Heart left ventricle (tissue), 16 donors: ENCODE data around the gene COQ5. TPM values are rescaled to one million over a fixed set of nuclear protein-coding genes. Genes with fewer than 3 reads are reported as not detected.
A peak's percentile ranks its signal among the peaks of the same experiment; 100 is the strongest.

Source experiments
- ATAC-seq, 4 donors: fragments of 200-7000 bp; cut with Tn5 transposase; one replicate each; pipeline ENCODE4 v1.9.1; 2020 to 2022; ENCODE audit warnings: moderate library complexity in 4 of 4, mild to moderate bottlenecking in 3 of 4, moderate number of reproducible peaks in 1 of 4
- DNase-seq, 5 donors: peaks; one replicate each; pipeline ENCODE4 v3.0.0-alpha.2; 2020
- H3K27ac ChIP-seq, 12 donors: fragments of 200-600 bp; sonication (generic) in 4 of 12; one replicate each; pipeline versions ENCODE4 v1.5.0 to v1.8.0; 2016 to 2022; ENCODE audit warnings: mild to moderate bottlenecking in 2 of 12
- H3K27me3 ChIP-seq, 9 donors: fragments of 200-600 bp; sonication (generic) in 2 of 9; one replicate each; pipeline versions ENCODE4 v1.5.1 to v1.8.0; 2016 to 2022; ENCODE audit warnings: mild to moderate bottlenecking in 3 of 9
- H3K36me3 ChIP-seq, 9 donors: fragments of 200-600 bp; sonication (generic) in 2 of 9; one replicate each; pipeline versions ENCODE4 v1.5.0 to v1.8.0; 2018 to 2022; ENCODE audit warnings: mild to moderate bottlenecking in 2 of 9
- H3K4me1 ChIP-seq, 12 donors: fragments of 200-600 bp; sonication (generic) in 4 of 12; one replicate each; pipeline versions ENCODE4 v1.5.0 to v1.8.0; 2016 to 2022; ENCODE audit warnings: mild to moderate bottlenecking in 3 of 12
- H3K4me3 ChIP-seq, 12 donors: fragments of 200-600 bp; sonication (generic) in 4 of 12; one replicate each; pipeline versions ENCODE4 v1.5.0 to v1.8.0; 2017 to 2022; ENCODE audit warnings: mild to moderate bottlenecking in 9 of 12, moderate library complexity in 4 of 12
- H3K9me3 ChIP-seq, 12 donors: fragments of 200-600 bp; sonication (generic) in 4 of 12; one replicate each; pipeline versions ENCODE4 v1.5.0 to v1.8.0; 2016 to 2022; ENCODE audit warnings: mild to moderate bottlenecking in 1 of 12
- POLR2A ChIP-seq, 2 donors: fragments of 450-650 bp; IDR thresholded peaks; one replicate each; pipeline ENCODE4 v1.6.1; 2017; ENCODE audit warnings: antibody characterized with exemption in 2 of 2, mild to moderate bottlenecking in 2 of 2, moderate library complexity in 2 of 2
- WGBS, 4 donors: extraction: QIAGEN DNeasy Blood & Tissue Kit in 2 of 4; methylation state at CpG; one replicate each; pipeline versions ENCODE4 v1.1.5 to v1.1.7; 2013 to 2018; 5-methylcytosine and 5-hydroxymethylcytosine counted together
- intact Hi-C, 10 donors: fragments of 100-400 bp; cut with DNase I; formaldehyde crosslinking; loops; one replicate each; pipeline versions ENCODE4 v1.11.1 to v1.14.2; 2022
- polyA plus RNA-seq, 2 donors: library from polyadenylated mRNA; stranded (reverse); fragments of 200-250 nt; gene quantifications; one replicate each; pipeline ENCODE4 v1.2.3, GENCODE V29; 2013
- total RNA-seq, 9 donors: library from RNA; depleted of rRNA in 2 of 9; stranded (reverse); fragments of >200 nt in 2 of 9; fragmentation: NEBNext Ultra II Directional in 3 of 9; extraction: Animal tissue kit (Norgen Biotek cat#: 25700) in 3 of 9; gene quantifications; one replicate each; pipeline versions ENCODE4 v1.1.0 to v1.2.4, GENCODE V29; 2016 to 2023
- TF ChIP-seq, protein P1 (sequence below), 12 donors: fragments of 200-600 bp; sonication (generic) in 4 of 12; IDR thresholded peaks; one replicate each; pipeline versions ENCODE4 v1.5.0 to v1.8.0; 2018 to 2022; ENCODE audit warnings: antibody characterized with exemption in 12 of 12, mild to moderate bottlenecking in 5 of 12
- donor health status: ischemic (EF 13 %, LVEDD 7.1; RV severe dilation, severe dysfunction).
- donor health status: healthy with polysubstance abuse.
- donor health status: DM: no; HTN: yes; CAD: no.
- donor health status: DM: no; HTN: no; CAD: no.
- donor health status: ischemic (EF 25% LVEDD 6.9; RV normal size, moderate dysfunction).
- donor health status: ischemic (EF 25% LVEDD 5.7; RV mildly dilated, moderate dysfunction).
- donor health status: healthy.
- donor health status: DM: yes; HTN: yes; CAD: no.
- donor health status: ischemic (EF 35%, LVEDD 5.7; RV mildly dilated, moderate dysfunction).
- donor health status: nonischemic (EF 11% LVEDD 7.7; RV severe dilation, severe dysfunction).
- donor health status: DM: yes; HTN: yes; CAD: no.
- donor health status: PGD.
- donor health status: ischemic (EF 29% LVEDD 5.4; RV normal size, mild dysfunction).
- donor health status: nonischemic (EF 23%, LVEDD 6.1; RV moderate dilation, normal function).

The COQ5 gene
- total and polyA plus RNA-seq, 11 donors, result 27.9 to 48.9 (median 36.7) TPM

DNA sequence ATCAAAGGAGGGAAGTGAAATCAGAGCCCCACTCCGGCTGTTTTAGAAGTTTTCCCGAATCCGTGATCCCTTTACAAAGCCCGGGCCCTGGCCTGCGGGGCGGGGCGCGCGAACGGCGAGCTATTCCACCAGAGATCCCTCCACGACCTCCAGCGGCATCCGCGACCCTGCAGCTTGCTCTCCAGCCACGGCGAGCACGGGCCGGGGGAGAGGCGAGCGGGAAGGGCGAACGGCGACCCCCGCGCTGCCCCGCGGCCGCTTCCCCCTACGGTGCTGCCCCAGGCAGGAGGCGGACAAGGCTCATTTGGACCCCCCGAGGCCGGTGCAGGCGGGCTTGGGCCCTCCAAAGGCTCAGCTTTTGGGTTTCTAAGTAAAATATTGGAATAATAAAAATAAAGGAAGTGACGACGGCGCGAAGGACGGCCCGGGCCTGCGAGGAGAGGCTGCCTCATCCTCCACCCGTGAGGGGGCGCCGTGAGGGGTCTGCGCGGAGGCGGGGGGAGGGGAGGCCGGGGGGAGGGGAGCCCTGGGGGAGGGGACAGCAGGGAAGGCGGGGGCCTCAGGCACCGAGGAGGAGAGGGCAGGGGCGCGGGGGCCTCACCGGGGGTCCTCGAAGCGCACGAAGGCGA lies 60.0 kb downstream of the COQ5 start:
- ATAC-seq (peak in 3 of 4 donors; percentile 17 to 58 (median 57)), DNase-seq (peak in 4 of 5 donors; percentile 43 to 74 (median 46))
- H3K4me1 ChIP-seq, result peaks cover 0 to 45% (median 31%) of the 10 kb centered on the region in 12 donors
- peaks cover 0 to 38% (median 32%) of the 10 kb centered on the region in 9 donors for H3K36me3 ChIP-seq
- H3K4me3 ChIP-seq, result peak overlapping the region; percentile 63 to 99 (median 92)
- no peak for TF ChIP-seq POLR2A (IDR thresholded peaks at IDR 0.05)
- TF ChIP-seq, protein P1, sequence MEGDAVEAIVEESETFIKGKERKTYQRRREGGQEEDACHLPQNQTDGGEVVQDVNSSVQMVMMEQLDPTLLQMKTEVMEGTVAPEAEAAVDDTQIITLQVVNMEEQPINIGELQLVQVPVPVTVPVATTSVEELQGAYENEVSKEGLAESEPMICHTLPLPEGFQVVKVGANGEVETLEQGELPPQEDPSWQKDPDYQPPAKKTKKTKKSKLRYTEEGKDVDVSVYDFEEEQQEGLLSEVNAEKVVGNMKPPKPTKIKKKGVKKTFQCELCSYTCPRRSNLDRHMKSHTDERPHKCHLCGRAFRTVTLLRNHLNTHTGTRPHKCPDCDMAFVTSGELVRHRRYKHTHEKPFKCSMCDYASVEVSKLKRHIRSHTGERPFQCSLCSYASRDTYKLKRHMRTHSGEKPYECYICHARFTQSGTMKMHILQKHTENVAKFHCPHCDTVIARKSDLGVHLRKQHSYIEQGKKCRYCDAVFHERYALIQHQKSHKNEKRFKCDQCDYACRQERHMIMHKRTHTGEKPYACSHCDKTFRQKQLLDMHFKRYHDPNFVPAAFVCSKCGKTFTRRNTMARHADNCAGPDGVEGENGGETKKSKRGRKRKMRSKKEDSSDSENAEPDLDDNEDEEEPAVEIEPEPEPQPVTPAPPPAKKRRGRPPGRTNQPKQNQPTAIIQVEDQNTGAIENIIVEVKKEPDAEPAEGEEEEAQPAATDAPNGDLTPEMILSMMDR (IDR thresholded peaks at IDR 0.05), result peak in 1 of 12 donors; percentile 17
- 0 to 1% (median 1%) methylated on average over 32 to 57 of the region's 57 CpGs for WGBS, 4 donors
- H3K27me3 ChIP-seq, result no peaks in the 10 kb centered on the region
- no peaks in the 10 kb centered on the region for H3K9me3 ChIP-seq
- intact Hi-C loops, result loop anchor here in 2 of 10 donors (2.0 to 10.0 kb wide), 2 partner anchors 28 to 96 kb away; partner anchors contain the start of gene DYNLL1 (in 1 of the 2)
- H3K27ac ChIP-seq, result peak overlapping the region; percentile 76 to 96 (median 92)

- H3K36me3 ChIP-seq, result peaks cover 0 to 43% (median 38%) of the 10 kb centered on the region in 9 donors
- H3K9me3 ChIP-seq, result no peaks in the 10 kb centered on the region
- H3K4me3 ChIP-seq, result peak overlapping the region; percentile 63 to 99 (median 92)
- intact Hi-C loops, result loop anchor here in 2 of 10 donors (2.0 to 10.0 kb wide), 2 partner anchors 28 to 96 kb away; partner anchors contain the start of gene DYNLL1 (in 1 of the 2)
- WGBS, 4 donors, result 4 to 5% (median 4%) methylated on average over 22 to 23 of the region's 23 CpGs
- ATAC-seq (peak in 2 of 4 donors; percentile 8 to 21), DNase-seq (peak in 3 of 5 donors; percentile 15 to 39 (median 30))
- peak overlapping the region; percentile 76 to 96 (median 92) for H3K27ac ChIP-seq
- peaks cover 0 to 45% (median 31%) of the 10 kb centered on the region in 12 donors for H3K4me1 ChIP-seq
- TF ChIP-seq, protein P1 (IDR thresholded peaks at IDR 0.05), result no peak
- H3K27me3 ChIP-seq, result no peaks in the 10 kb centered on the region
Observed at GRCh38 chr12:120468325-120468820, 60.6 kb downstream of the COQ5 start.

- H3K4me1 ChIP-seq, result peaks cover 0 to 45% (median 31%) of the 10 kb centered on the region in 12 donors
- no peak for DNase-seq
- 91 to 95% (median 94%) methylated on average over 6 of the region's 6 CpGs for WGBS, 4 donors
Observed at GRCh38 chr12:120467439-120467838, 61.5 kb downstream of the COQ5 start.

More at GRCh38 chr12:120467439-120467838, 61.5 kb downstream of the COQ5 start:
- no peaks in the 10 kb centered on the region for H3K27me3 ChIP-seq
- H3K4me3 ChIP-seq, result no peak overlapping the region
- intact Hi-C loops, result loop anchor here in 1 of 10 donors (10.0 kb wide), 1 partner anchor 97 kb away; no protein-coding TSS in a partner anchor
- H3K27ac ChIP-seq, result peak overlapping the region in 1 of 12 donors; percentile 1
- H3K9me3 ChIP-seq, result no peaks in the 10 kb centered on the region
- TF ChIP-seq, protein P1 (IDR thresholded peaks at IDR 0.05), result no peak
- no peak for TF ChIP-seq POLR2A (IDR thresholded peaks at IDR 0.05)
- ATAC-seq, result no peak
- H3K36me3 ChIP-seq, result peaks cover 0 to 53% (median 47%) of the 10 kb centered on the region in 9 donors
